HCT116 (cell line): Measurements from ENCODE around the gene ZSWIM6.

Experiments
- CBX3 ChIP-seq: IDR thresholded peaks from 2 replicates; pipeline ENCODE4 v1.6.1; 2012; ENCODE audit warnings: low read depth
- CEBPB ChIP-seq: IDR thresholded peaks from 2 replicates; pipeline ENCODE4 v1.6.1; 2012; ENCODE audit warnings: low read depth
- EGR1 ChIP-seq: IDR thresholded peaks from 2 replicates; pipeline ENCODE4 v1.6.1; 2012; ENCODE audit warnings: low read depth
- POLR2A ChIP-seq: IDR thresholded peaks from 2 replicates; pipeline ENCODE4 v1.7.0; 2011; ENCODE audit warnings: borderline replicate concordance; ENCODE audit not compliant: insufficient read depth, insufficient read length; ENCODE audit errors: extremely low read depth
- POLR2AphosphoS5 ChIP-seq: IDR thresholded peaks from 2 replicates; pipeline ENCODE4 v1.6.1; 2011; ENCODE audit warnings: mild to moderate bottlenecking, low read depth, low read length, moderate library complexity
- SRF ChIP-seq: IDR thresholded peaks from 2 replicates; pipeline ENCODE4 v1.6.1; 2012; ENCODE audit warnings: low read depth
- ZFX ChIP-seq: fragments of 450-650 bp; IDR thresholded peaks from 2 replicates; pipeline ENCODE4 v1.6.1; 2017
- ZNF274 ChIP-seq: fragments of 200-500 bp; sonication (Bioruptor generic); IDR thresholded peaks from 2 replicates; pipeline ENCODE4 v1.6.1; 2014; ENCODE audit warnings: mild to moderate bottlenecking, low read depth, low read length, inconsistent platforms
- TF ChIP-seq, protein P1 (sequence below), 3 experiments: fragments of 200-600 bp in 1 of 3; sonication (generic) in 1 of 3; IDR thresholded peaks in 2 of 3; conservative IDR thresholded peaks in 1 of 3; 2 replicates each; pipeline ENCODE4 v1.5.1; 2012 to 2017; ENCODE audit warnings: low read depth in 2 of 3, low read length in 2 of 3, antibody characterized with exemption in 1 of 3, borderline replicate concordance in 1 of 3, control low read depth in 1 of 3, mild to moderate bottlenecking in 1 of 3, mixed read lengths in 1 of 3, mixed run types in 1 of 3, moderate library complexity in 1 of 3; ENCODE audit not compliant: insufficient read depth in 1 of 3
- TF ChIP-seq, protein P2 (sequence below): IDR thresholded peaks from 2 replicates; pipeline ENCODE4 v1.6.1; 2011; ENCODE audit warnings: mild to moderate bottlenecking, low read length, moderate library complexity; ENCODE audit not compliant: insufficient replicate concordance; ENCODE audit errors: extremely low read depth
- TF ChIP-seq, protein P3 (sequence below): IDR thresholded peaks from 2 replicates; pipeline ENCODE4 v1.6.1; 2012; ENCODE audit warnings: low read depth

DNA sequence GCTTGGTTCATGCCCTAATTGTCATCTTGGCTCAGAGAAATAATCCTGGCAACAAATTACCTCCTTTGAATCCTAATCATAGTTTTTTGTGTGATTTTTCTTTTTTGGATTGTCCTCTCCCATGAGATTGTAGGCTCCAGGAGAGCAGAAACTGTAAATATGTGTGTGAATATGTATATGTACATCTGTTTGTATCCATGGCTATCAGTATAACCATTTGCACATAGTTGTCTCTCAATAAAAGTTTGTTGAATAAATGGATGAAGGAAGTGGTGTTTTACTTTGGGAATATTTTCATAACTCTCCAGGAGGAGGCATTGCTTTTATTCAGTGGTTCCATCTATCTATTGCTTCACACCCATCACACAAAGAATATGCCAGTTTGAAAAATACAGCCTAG lies 20.1 kb downstream of the ZSWIM6 start:
- TF ChIP-seq POLR2AphosphoS5 (no peak), CEBPB (no peak), SRF (no peak), POLR2A (no peak), ZFX (no peak), CBX3 (no peak), ZNF274 (no peak), EGR1 (no peak)
- TF ChIP-seq, protein P1, sequence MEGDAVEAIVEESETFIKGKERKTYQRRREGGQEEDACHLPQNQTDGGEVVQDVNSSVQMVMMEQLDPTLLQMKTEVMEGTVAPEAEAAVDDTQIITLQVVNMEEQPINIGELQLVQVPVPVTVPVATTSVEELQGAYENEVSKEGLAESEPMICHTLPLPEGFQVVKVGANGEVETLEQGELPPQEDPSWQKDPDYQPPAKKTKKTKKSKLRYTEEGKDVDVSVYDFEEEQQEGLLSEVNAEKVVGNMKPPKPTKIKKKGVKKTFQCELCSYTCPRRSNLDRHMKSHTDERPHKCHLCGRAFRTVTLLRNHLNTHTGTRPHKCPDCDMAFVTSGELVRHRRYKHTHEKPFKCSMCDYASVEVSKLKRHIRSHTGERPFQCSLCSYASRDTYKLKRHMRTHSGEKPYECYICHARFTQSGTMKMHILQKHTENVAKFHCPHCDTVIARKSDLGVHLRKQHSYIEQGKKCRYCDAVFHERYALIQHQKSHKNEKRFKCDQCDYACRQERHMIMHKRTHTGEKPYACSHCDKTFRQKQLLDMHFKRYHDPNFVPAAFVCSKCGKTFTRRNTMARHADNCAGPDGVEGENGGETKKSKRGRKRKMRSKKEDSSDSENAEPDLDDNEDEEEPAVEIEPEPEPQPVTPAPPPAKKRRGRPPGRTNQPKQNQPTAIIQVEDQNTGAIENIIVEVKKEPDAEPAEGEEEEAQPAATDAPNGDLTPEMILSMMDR (IDR thresholded peaks at IDR 0.05 in 2 of 3, conservative IDR thresholded peaks at IDR 0.05 in 1 of 3; ENCODE audit: borderline replicate concordance in 1 of 3, insufficient read depth in 1 of 3, low read depth in 2 of 3, low read length in 2 of 3) = no peak
- TF ChIP-seq, protein P2, sequence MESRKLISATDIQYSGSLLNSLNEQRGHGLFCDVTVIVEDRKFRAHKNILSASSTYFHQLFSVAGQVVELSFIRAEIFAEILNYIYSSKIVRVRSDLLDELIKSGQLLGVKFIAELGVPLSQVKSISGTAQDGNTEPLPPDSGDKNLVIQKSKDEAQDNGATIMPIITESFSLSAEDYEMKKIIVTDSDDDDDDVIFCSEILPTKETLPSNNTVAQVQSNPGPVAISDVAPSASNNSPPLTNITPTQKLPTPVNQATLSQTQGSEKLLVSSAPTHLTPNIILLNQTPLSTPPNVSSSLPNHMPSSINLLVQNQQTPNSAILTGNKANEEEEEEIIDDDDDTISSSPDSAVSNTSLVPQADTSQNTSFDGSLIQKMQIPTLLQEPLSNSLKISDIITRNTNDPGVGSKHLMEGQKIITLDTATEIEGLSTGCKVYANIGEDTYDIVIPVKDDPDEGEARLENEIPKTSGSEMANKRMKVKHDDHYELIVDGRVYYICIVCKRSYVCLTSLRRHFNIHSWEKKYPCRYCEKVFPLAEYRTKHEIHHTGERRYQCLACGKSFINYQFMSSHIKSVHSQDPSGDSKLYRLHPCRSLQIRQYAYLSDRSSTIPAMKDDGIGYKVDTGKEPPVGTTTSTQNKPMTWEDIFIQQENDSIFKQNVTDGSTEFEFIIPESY = no peak
- TF ChIP-seq, protein P3, sequence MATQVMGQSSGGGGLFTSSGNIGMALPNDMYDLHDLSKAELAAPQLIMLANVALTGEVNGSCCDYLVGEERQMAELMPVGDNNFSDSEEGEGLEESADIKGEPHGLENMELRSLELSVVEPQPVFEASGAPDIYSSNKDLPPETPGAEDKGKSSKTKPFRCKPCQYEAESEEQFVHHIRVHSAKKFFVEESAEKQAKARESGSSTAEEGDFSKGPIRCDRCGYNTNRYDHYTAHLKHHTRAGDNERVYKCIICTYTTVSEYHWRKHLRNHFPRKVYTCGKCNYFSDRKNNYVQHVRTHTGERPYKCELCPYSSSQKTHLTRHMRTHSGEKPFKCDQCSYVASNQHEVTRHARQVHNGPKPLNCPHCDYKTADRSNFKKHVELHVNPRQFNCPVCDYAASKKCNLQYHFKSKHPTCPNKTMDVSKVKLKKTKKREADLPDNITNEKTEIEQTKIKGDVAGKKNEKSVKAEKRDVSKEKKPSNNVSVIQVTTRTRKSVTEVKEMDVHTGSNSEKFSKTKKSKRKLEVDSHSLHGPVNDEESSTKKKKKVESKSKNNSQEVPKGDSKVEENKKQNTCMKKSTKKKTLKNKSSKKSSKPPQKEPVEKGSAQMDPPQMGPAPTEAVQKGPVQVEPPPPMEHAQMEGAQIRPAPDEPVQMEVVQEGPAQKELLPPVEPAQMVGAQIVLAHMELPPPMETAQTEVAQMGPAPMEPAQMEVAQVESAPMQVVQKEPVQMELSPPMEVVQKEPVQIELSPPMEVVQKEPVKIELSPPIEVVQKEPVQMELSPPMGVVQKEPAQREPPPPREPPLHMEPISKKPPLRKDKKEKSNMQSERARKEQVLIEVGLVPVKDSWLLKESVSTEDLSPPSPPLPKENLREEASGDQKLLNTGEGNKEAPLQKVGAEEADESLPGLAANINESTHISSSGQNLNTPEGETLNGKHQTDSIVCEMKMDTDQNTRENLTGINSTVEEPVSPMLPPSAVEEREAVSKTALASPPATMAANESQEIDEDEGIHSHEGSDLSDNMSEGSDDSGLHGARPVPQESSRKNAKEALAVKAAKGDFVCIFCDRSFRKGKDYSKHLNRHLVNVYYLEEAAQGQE = no peak
